ENCODE measurements around the gene CHMP1A. TPM values are rescaled to one million over a fixed set of nuclear protein-coding genes. Genes with fewer than 3 reads are reported as not detected.
A peak's percentile ranks its signal among the peaks of the same experiment; 100 is the strongest.

Gene CHMP1A
- total RNA-seq, 1 donor from 2014 or later = 104 TPM

- TF ChIP-seq, protein P1, sequence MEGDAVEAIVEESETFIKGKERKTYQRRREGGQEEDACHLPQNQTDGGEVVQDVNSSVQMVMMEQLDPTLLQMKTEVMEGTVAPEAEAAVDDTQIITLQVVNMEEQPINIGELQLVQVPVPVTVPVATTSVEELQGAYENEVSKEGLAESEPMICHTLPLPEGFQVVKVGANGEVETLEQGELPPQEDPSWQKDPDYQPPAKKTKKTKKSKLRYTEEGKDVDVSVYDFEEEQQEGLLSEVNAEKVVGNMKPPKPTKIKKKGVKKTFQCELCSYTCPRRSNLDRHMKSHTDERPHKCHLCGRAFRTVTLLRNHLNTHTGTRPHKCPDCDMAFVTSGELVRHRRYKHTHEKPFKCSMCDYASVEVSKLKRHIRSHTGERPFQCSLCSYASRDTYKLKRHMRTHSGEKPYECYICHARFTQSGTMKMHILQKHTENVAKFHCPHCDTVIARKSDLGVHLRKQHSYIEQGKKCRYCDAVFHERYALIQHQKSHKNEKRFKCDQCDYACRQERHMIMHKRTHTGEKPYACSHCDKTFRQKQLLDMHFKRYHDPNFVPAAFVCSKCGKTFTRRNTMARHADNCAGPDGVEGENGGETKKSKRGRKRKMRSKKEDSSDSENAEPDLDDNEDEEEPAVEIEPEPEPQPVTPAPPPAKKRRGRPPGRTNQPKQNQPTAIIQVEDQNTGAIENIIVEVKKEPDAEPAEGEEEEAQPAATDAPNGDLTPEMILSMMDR (IDR thresholded peaks at IDR 0.05; ENCODE audit: unreplicated experiment) = no peak
- H3K36me3 Mint-ChIP-seq (ENCODE audit: low read depth, unreplicated experiment) = peaks cover 23% of the 10 kb centered on the region
These were observed 39.2 kb downstream of the CHMP1A start for GRCh38 chr16:89618109-89618998.

DNA sequence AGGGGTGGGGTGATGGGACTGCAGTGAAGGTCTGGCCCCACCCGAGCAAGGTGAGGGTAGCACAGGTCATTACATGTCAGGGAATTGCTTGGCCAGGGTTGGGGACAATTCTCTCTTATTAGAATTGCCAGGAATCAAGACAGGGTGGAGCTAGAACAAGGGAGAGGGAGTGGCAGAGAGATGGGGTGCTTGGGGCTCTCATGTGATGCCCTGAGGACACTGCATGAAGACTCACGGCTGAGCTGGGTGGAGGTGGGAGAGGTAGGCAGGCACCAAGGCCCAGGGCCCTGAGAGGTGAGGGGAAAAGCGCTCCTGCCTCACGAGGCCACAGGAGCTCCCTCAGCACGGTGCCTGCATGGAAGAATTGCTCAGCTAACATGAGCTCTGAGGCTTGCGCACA is 40.5 kb downstream of the CHMP1A start:
- peak overlapping the region; percentile 77 for H3K4me3 Mint-ChIP-seq (ENCODE audit: unreplicated experiment)
- peaks cover 17% of the 10 kb centered on the region for H3K27me3 Mint-ChIP-seq (ENCODE audit: unreplicated experiment)
- H3K27ac Mint-ChIP-seq (ENCODE audit: unreplicated experiment) = peak overlapping the region; percentile 82

More at GRCh38 chr16:89618109-89618998, 39.2 kb downstream of the CHMP1A start:
- Mint-ChIP-seq H3K4me3 (ENCODE audit: unreplicated experiment) (no peak overlapping the region), H3K27ac (ENCODE audit: unreplicated experiment) (no peak overlapping the region), H3K27me3 (ENCODE audit: unreplicated experiment) (peaks cover 20% of the 10 kb centered on the region), H3K9me3 (ENCODE audit: unreplicated experiment) (peaks cover 6% of the 10 kb centered on the region), H3K4me1 (ENCODE audit: unreplicated experiment) (peaks cover 41% of the 10 kb centered on the region)
- DNase-seq (ENCODE audit: low spot score) = no peak

DNA sequence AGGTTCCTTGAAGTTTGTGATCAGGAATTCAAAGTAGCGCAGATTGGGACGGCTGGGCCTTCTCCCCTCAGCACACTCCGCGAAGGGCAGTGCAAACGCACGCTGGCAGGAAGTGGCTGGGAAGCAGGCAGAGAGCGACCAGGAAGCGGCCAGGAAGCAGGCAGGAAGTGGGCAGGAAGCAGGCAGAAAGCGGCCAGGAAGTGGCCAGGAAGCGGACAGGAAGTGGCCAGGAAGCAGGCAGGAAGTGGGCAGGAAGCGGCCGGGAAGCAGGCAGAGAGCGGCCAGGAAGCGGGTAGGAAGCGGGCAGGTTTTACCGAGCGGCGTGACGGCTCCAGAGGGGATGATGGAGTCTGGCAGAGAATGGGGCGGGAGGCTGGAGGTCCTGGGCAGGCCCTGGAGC is 40.9 kb downstream of the CHMP1A start:
- Mint-ChIP-seq H3K4me3 (ENCODE audit: unreplicated experiment) (peak overlapping the region; percentile 77), H3K27me3 (ENCODE audit: unreplicated experiment) (peaks cover 15% of the 10 kb centered on the region), H3K27ac (ENCODE audit: unreplicated experiment) (peak overlapping the region; percentile 82), H3K4me1 (ENCODE audit: unreplicated experiment) (peaks cover 39% of the 10 kb centered on the region), H3K36me3 (ENCODE audit: low read depth, unreplicated experiment) (peaks cover 20% of the 10 kb centered on the region), H3K9me3 (ENCODE audit: unreplicated experiment) (peaks cover 5% of the 10 kb centered on the region)
- DNase-seq (ENCODE audit: low spot score) = no peak
- TF ChIP-seq, protein P1 (IDR thresholded peaks at IDR 0.05; ENCODE audit: unreplicated experiment) = no peak

More for the DNA sequence above, 40.5 kb downstream of the CHMP1A start:
- DNase-seq (ENCODE audit: low spot score) = no peak
- TF ChIP-seq, protein P1 (IDR thresholded peaks at IDR 0.05; ENCODE audit: unreplicated experiment) = no peak
- H3K9me3 Mint-ChIP-seq (ENCODE audit: unreplicated experiment) = peaks cover 5% of the 10 kb centered on the region
- peaks cover 42% of the 10 kb centered on the region for H3K4me1 Mint-ChIP-seq (ENCODE audit: unreplicated experiment)
- H3K36me3 Mint-ChIP-seq (ENCODE audit: low read depth, unreplicated experiment) = peaks cover 24% of the 10 kb centered on the region

- no peak for DNase-seq (ENCODE audit: low spot score)
- no peak overlapping the region for H3K27ac Mint-ChIP-seq (ENCODE audit: unreplicated experiment)
- H3K36me3 Mint-ChIP-seq (ENCODE audit: low read depth, unreplicated experiment) = peaks cover 20% of the 10 kb centered on the region
- peaks cover 36% of the 10 kb centered on the region for H3K4me1 Mint-ChIP-seq (ENCODE audit: unreplicated experiment)
- peaks cover 5% of the 10 kb centered on the region for H3K9me3 Mint-ChIP-seq (ENCODE audit: unreplicated experiment)
- TF ChIP-seq, protein P1 (IDR thresholded peaks at IDR 0.05; ENCODE audit: unreplicated experiment) = peak; percentile 52
- H3K27me3 Mint-ChIP-seq (ENCODE audit: unreplicated experiment) = peaks cover 15% of the 10 kb centered on the region
- H3K4me3 Mint-ChIP-seq (ENCODE audit: unreplicated experiment) = no peak overlapping the region
These were observed 41.9 kb downstream of the CHMP1A start for GRCh38 chr16:89615596-89616090.

DNA sequence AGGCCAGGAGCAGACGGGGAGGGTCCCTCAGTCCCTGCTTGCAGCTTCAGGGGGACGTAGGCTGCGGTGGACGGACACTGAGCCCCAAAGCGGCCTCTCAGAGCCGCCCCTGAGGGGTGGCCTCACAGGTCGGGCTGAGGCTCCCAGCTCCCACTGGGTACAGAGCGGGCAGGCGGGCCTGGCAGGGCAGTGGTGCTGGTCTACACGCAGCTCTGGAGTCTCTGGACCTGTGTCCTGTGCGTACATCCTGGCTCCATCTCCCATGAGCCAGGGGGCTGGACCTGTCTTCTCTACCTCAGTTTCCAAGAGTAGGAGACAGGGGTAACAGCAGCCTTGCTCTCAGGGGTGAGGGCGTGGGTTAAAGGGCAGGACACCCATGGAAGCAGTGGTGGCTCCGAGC is 42.3 kb downstream of the CHMP1A start:
- Mint-ChIP-seq H3K36me3 (ENCODE audit: low read depth, unreplicated experiment) (peaks cover 20% of the 10 kb centered on the region), H3K4me1 (ENCODE audit: unreplicated experiment) (peaks cover 35% of the 10 kb centered on the region), H3K27ac (ENCODE audit: unreplicated experiment) (peak overlapping the region; percentile 59), H3K9me3 (ENCODE audit: unreplicated experiment) (peaks cover 5% of the 10 kb centered on the region), H3K27me3 (ENCODE audit: unreplicated experiment) (peaks cover 15% of the 10 kb centered on the region), H3K4me3 (ENCODE audit: unreplicated experiment) (no peak overlapping the region)
- TF ChIP-seq, protein P1 (IDR thresholded peaks at IDR 0.05; ENCODE audit: unreplicated experiment) = no peak
- DNase-seq (ENCODE audit: low spot score) = no peak

Measured in endothelial cell (in vitro differentiated cells).